Measurements from ENCODE around the gene HCST.

GRCh38 chr19:35940839-35941238, 38.5 kb downstream of the HCST start:
- TF ChIP-seq CTCF (IDR thresholded peaks at IDR 0.05; ENCODE audit: low read depth, low read length, missing input control) (no peak), GABPA (IDR thresholded peaks at IDR 0.05 in 1 of 2, conservative IDR thresholded peaks at IDR 0.05 in 1 of 2) (no peak), ZBTB33 (IDR thresholded peaks at IDR 0.05) (no peak), REST (IDR thresholded peaks at IDR 0.05) (no peak), SP1 (IDR thresholded peaks at IDR 0.05) (no peak), FOXA1 (IDR thresholded peaks at IDR 0.05) (no peak), TAF1 (conservative IDR thresholded peaks at IDR 0.05) (no peak)
- TF ChIP-seq, protein P1, sequence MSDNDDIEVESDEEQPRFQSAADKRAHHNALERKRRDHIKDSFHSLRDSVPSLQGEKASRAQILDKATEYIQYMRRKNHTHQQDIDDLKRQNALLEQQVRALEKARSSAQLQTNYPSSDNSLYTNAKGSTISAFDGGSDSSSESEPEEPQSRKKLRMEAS (IDR thresholded peaks at IDR 0.05) = no peak
